HG03520 (cell line): Measurements from ENCODE around the gene PLEKHG5.

ENCODE experiments used
- ATAC-seq: cut with Tn5 transposase; IDR thresholded peaks from one replicate; pipeline ENCODE4 v1.9.1; 2021; ENCODE audit warnings: mild to moderate bottlenecking, moderate library complexity; ENCODE audit not compliant: unreplicated experiment

Gene PLEKHG5

DNA sequence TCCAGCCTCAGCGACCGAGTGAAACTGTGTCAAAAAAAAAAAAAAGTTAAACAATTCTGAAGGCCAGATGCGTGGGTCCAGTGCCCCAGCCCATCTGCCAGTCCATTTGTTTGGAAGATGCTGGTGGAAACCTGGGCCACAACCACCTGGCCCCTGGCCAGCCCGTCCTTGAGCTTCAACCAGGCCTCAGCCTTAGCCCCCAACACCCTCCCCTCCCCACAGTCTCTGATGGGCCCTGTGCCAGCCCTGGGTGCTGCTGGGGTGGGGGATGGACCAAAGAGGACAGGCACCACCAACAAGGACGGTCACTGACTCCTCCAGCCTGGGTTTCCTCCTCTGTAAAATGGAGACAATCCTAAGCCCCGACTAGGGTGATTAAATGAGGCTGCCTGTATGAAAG is 19.6 kb upstream of the PLEKHG5 start:
- no peak for ATAC-seq

DNA sequence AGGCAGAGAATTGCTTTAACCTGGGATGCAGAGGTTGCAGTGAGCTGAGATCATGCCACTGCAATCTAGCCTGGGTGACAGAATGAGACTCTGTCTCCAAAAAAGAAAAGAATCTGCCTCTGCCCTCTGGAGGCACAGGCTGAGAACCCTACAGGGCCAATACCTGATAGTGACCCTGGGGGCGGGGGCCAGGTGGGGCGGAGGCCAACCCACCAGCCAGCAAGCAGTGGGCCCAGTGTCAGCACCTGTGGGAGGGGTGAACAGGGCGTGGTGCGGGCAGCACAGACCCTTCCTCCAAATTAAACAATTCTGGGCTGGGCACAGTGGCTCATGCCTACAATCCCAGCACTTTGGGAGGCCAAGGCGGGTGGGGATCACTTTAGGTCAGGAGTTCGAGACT is 19.0 kb upstream of the PLEKHG5 start:
- no peak for ATAC-seq

DNA sequence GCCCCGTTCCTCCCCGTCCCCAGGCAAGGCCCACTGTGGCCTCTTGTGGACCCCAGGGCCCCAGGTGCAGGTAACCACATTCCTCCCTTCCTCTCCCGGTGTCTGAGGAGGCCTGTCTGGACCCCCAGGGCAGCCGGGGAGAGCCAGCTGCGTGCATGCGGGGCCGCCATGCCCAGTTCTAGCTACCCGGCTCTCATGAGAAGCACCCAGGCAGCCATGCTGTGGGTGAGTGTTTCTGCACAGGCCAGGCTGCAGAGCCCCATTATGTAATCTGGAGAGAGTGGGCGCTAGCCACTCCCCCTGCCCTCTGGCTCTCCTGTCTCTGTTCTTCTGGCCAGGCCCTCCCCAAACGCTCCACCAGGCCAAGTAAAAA is 18.4 kb upstream of the PLEKHG5 start:
- no peak for ATAC-seq

DNA sequence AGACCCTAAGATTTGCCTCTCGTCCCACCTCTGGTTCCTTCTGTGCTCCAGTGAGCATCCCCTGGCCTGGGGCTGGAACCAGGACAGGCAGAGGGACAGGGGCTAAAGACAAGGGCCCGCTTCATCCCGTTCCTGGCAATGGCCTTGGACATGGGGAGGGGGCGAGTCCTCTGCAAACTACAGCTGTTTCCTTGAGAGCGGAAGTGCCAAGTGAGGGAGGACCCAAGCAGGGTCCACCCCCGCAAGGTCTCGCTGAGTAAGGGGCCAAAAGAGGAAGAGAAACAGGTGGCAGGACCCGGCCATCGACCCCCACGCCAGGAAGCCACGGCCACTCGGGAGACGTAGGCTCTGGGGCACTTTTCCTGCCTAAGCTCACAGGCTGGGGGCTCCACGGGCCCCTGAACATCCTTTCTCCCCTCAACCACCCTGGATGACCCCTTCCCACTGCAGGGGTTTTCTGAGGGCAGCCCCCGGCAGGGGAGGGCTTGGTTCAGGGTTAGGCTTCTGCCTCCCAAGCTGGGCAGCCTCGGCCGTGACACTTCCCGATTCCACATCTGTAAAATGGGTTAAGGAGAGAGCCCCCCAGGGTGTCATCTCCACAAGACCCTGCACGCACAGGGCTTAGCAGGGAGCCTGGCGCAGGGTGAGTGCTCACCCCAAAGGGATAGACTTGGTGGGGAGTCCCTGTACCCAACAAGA is 17.9 kb upstream of the PLEKHG5 start:
- ATAC-seq = no peak

DNA sequence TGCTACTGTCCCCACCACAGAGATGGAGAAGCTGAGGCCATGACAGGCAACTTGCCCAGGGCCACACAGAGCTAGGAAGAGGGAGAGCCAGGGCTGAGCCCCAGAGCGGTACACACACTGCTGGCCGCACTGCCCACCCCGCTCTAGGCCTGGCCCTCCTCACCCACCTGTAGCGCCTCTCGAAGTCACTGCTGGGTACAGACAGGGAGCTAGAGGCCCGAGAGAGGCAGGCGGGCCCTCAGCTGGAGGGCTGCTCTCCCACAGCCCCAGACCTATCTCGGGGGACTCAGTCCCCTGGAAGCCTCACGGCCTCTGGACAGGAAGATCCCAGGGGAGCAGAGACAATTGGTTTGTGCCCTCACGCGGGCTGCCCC is 17.3 kb upstream of the PLEKHG5 start:
- ATAC-seq = no peak

DNA sequence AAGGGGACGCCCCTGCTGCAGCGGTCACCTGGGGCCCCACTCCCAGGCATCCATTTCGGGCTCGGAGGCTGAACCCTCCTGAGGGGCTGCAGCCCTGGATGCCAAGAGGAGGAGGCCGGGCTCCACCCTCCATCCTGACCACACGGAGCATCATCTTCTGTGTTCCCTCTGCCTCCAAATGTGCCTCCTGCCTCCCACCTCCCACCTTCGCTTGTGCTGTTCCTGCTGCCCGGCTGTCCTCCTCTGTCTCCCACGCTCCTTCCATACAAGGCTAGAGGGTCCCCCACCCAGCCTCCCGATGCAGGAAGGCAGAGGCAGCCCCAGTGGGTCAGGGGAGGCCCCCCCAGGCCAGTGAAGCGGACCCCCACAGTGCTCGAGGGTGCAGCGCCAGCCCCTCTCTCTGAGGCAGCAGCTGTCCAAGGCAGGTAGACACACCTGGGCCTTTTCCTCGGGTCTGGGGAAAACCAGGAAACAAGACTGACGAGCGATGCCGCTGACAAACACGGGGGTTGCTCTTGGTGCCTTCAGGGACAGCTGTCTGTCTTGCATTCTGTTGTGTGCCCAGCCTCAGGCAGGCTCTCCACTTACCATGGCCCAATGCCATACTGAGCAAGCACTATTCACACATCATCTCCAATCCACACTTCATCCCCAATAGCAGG is 16.8 kb upstream of the PLEKHG5 start:
- no peak for ATAC-seq

DNA sequence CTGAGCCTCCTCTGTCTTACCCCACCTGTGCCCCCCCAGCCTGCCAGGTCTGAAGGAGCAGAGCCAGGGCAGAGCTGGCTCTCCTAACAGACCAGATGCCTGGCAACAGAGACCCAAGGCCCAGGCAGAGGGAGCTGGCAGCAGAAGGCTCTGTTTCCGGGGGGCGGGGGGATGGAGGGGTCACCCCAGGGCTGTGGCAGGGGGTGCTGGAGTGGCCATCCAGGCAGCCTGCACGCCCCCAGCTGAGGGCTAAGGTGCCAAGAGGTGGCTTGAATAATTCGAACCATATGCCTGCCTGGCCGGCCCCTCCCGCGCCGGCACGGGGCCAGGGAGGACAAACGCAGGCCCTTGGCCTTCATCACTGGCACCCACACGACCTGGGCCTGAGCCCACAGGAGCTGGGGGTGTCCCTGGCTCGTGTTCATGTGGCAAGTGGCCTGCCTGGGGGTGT is 16.0 kb upstream of the PLEKHG5 start:
- ATAC-seq = no peak

DNA sequence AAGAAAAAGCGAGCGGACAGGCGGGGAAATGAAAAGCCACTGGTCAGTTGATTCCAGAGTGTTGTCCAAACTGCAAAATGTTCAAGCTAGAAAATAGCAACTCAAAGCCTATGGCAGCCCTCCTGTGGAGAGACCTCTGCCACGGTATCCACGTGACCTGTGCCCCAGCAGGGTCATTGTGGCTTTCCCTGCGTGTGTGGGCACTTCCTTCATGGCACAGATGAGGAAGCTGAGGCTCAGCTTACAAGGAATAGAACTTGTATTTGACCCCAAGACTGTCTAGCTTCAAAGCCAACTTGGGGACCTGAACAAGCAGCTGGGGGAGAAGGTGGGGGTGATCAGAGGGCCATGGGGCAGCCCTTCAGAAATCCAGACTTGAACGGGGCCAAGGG is 15.6 kb upstream of the PLEKHG5 start:
- no peak for ATAC-seq

DNA sequence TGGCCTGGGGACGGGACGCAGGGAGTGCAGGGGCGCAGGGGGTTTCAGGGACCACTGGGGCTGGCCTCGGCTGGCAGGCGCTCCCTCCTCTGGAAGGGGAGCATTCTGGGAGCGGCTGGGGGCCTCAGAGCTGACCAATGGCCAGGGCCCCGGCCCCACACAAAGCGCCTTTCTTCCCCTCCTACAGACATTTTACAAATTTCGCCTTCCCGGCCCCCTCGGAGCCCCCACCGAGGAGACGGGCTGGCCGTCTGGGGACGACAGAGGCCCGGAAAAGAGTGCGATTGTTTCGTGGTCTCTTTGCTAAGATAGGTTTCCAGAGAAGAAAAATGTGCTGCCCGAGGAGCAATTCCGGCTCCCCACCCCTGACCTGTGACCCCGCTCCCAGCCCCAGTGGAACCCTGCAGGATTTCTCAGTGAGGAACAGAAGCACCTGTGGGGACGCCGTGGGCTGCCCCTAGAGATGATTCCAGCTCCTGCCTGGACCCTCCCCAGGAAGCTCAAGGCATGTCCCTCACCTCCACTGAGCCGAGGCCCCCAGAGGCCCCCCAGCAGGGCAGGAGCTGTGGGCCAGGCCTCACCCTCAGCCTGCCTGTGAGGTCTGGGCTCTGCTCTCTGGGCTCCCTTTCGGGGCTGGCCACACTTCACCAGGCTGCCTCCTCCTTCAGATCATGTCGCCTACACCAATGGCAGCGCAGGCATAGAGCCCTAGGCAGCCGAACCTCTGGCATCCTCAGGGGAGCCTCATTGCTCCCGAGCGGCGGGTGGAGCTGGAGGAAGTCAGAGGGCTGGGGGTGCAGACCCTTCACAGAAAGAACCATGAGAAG is 15.0 kb upstream of the PLEKHG5 start:
- no peak for ATAC-seq

DNA sequence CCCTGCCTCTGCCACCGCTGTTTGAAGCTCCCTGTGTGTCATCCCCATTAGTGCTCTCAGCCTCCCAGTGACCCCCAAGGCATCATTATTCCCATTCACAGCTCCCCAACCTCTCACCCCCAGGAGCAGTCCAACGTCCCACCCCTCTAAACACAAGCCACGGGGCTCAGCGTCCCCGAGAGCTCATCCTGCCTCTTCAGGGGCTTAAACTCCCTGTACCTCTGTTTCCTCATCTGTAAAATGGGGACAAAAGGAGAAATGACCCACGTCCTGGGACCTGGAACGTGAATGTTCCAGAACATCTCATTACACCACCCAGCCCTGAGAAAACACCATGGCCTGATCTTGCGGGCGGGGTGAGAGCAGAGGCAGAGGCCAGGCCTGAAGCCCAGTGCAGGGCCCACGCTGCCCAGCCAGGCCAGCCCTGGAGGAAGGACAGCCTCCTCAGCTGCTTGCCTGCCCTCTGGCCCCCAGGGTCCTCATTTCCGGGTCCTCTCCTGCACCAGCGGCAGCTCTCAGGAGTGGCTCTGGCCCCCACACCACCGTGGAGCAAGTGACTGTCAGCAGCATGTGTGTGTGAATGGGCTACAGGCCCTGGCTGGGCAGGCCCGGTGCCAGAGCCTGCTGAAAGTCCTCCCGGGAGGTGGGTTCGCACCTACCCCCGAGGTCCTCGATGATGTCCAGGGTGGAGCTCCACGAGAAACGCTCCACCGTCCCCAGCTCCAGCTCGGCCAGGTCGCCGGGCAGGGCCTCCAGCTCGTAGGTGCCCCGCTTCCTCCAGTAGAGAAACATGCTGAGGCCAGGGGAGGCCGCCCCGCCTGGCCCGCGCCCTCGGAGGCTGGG is 14.1 kb upstream of the PLEKHG5 start:
- no peak for ATAC-seq

DNA sequence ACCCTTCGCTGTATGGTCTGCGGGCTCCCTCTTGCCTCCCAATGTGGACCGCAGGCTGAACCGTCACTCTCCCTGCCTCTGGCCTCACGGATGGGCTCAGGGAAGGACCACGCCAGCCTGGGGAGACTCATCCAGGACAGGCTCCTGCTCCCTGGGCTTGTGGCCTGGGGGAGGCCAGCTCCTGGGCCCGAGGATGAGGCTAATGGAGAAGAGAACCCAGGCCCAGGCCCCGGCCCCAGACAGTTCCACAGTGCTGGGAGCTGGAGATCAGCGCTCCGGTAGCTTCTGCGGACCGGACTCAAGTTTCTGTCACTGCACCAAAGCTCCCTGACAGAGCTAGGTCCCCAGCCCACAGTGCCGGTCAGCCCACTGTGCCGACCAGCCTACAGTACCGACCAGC is 13.4 kb upstream of the PLEKHG5 start:
- ATAC-seq = no peak

DNA sequence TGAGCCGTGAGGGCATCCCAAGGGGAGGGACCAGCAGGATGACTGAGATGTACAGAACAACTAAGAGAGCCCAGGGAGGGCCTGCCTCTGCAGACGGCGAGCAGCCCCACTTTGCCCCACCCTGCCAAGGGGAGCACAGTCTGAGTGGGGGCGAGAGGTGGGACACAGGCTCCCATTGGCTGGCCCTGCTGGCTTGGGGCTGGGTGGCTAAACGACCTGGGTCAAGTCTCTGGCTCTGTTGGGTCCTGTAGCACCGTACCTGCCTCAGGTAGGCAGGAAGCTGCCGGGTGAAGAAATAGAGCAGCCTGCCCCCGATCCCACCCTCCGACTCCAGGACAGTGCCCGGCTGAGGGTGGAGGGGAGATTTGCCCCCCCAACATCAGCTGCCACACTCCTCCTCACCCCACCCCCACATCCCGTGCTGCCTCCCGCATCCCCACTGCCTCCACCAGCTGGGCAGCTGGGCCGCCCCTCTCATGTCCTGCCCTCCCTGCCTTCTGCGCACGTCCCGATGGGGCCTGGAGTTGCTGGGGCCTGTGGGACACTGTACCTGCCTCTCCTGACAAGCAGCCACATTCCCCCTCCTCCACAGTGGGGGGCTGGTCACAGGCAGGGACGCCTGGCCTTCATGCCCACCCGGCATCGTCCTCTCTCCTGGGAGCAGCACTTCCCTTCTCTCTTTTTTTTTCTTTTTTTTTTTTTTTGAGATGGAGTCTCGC is 12.6 kb upstream of the PLEKHG5 start:
- no peak for ATAC-seq

DNA sequence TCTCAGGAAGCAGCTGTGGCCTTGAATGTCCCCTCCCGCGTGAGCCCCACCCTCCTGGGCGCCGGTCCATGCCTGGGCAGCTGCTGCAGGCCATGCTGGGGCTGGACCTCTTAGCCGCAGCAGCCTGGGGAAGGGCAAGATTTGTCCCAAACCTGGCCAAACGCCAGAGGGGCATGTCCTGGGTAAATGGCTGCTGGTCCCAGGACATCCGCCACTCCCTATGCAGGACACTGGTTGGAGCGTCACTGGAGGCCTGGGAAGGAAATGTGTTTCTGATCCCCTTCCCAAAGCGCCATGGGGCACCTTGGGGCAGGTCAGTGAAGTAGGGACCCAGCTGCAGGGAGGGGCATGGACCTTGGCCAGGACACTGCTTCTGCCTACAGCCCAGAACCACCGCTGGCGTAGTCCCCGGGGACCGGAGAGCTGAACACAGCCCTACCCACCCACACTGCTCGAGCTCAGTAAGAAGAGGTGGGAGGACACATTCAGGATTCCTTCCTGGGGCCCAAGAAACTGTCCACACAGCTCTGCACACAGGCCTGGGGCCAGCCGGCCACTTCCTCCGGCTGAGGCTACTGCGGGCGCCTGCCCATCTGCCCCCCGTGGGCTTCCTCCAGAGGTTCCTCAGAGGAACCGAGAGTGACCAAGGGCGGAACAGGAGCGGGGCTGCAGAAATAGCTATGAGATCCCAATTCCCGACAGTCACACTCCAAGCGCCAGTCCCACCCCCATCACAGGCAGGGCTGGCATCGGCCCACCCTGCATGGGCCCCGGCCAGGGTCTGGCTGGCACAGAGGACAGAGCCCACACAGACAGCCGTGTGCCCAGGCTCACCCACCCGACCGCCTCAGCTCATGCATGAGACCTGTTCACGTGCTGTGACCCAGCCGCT is 10.8 kb upstream of the PLEKHG5 start:
- ATAC-seq = no peak

DNA sequence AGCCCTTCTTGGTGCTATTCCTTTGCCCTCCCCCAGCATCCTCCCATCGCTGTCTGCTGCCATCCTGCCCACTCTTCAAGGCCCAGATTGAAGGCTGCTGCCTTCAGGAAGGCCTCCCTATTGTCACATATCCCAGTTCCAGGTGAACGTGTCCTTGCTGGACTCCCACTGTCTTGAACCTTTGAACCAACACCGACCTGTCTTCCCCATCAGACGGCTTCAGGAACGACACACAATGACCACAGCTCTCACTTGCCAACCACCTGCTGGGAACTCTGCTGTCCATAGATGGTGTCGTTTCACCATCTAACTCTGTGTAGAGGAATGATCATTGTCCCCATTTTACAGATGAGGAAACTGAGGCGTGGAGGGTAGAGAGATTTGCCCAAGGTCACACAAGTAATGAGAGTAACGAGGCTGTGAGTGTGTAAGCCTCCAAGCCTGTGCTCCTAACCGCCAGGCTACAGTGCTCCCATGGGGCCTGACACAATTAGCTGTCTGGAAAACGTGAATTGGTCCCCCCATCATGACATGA is 9.9 kb upstream of the PLEKHG5 start:
- ATAC-seq = no peak

DNA sequence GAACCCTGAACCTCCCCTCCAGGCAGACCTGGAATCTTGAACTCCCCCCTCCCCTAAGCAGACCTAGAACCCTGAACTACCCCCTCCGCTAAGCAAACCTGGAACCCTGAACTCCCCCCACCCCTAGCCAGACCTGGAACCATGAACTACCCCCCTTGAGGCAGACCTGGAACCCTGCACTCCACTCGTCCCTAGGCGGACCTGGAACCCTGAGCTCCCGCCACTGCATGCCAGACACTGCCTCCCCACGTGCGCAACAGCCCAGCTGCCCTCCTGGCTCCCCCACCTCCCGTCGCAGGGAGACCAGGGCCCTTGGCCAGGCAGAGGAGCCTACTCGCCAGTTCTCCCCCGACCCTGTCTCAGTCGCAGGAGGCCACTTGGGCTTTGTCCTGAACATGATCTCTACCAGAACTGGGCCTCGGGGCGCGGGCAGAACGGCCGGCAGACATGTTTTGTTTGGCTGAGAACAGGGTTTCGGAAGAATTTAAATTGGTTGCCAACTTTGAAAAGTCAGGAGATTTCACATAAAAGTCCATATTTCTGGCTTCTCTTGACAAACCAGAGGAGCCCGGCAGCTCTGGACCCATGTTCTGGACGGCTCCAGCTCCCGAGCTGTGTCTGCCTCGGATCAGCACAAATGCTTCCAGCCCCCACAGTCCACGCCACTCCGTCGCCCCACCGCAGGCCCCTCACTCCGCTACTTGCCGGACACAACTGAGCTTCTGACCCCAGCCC is 9.2 kb upstream of the PLEKHG5 start:
- ATAC-seq = no peak

DNA sequence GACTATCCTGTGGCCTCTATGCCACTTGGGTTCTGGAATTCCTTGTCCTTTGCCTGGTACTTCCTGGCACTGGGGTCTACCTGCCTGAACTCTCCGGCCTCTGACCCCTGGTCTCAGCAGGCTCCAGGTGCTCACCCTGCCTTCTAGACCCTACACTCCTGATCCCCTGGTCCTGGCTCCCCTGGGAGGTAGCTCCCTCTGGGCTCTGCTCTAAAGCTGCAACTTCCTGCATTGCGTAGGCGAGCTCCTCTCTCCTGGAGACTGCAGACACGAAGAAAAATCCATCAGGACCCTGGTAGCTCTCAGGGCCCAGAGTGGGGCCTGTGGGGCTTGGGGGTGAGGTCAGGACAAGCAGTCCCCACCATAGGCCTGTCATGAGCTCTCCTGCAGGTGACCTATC is 7.8 kb upstream of the PLEKHG5 start:
- no peak for ATAC-seq

DNA sequence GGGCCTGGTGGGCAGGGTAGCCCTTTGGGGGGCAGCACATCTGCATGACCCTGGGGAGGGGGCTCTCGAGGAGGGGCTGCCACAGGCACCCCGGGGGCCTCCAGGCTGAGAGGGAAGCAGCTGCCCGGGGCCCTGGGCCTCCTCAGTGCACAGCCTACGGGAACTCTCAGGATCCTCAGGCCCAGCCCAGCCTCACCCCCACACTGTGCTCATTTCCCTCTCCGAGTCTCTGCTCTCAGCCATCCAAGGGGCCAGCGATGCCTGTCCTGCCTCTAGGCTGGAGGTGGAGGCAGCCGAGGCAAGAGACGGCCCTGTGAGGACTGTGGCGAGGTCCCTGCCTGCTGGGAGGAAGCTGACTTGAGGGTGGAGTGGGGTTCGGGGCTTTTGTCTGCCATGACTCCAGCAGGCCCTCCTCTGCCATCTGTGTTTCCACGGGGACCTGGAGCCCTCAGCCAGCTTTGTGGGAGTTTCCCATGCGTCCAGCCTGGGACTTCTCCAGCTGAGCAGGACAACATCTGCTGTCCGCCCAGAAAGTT is 7.2 kb upstream of the PLEKHG5 start:
- ATAC-seq = no peak

DNA sequence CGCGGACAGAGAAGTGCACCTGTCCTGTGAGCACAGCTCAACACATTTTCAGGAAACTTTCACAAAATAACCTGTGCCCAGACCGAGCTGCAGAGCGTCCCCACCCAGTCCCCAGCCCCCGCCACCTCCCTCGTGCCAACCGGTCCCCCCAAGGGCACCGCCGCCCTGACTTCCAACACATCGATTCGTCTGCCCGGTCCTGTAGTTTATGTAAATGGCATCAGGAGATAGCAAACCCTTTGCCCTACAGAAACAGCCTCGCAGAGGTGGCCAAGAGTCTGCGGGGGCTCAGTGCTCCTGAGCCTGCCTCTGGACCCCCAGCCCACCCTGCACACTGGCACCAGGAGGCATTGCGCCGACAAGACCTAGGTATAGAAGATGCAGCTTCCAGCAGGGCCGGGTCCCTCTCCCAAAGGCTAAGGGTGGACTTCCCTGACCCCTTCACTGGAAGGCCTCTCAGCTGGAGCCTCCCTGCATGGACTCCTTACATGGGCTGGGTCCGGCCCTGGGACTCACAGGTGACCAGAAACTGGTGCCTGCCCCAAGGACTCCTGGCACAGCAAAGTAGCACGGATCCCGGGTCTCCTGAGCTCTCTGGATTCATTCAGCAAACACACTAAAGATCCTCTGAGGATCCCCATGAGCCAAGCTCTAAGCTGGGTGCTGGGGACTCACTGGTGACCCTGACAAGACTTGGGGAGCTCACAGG is 6.6 kb upstream of the PLEKHG5 start:
- no peak for ATAC-seq
